ENCODE data around the gene IGSF8.
"Not testable (repeated sequence)": the region's sequence is repeated elsewhere in the genome, so short reads cannot be mapped to it uniquely, and the experiment has no call there.

Gene IGSF8

GRCh38 chr1:160127381-160127780 lies 29.0 kb upstream of the IGSF8 start:
- DNase-seq (ENCODE audit: low spot score) = no peak

GRCh38 chr1:160126342-160126741 lies 27.9 kb upstream of the IGSF8 start:
- DNase-seq (ENCODE audit: low spot score) = not testable (repeated sequence)

- DNase-seq (ENCODE audit: low spot score) = no peak
These were observed 27.3 kb upstream of the IGSF8 start for GRCh38 chr1:160125746-160126145.

GRCh38 chr1:160124705-160125478 lies 26.5 kb upstream of the IGSF8 start:
- no peak for DNase-seq (ENCODE audit: low spot score)

- DNase-seq (ENCODE audit: low spot score) = no peak
These were observed 25.3 kb upstream of the IGSF8 start for GRCh38 chr1:160123726-160124125.

GRCh38 chr1:160122978-160123495 lies 24.6 kb upstream of the IGSF8 start:
- no peak for DNase-seq (ENCODE audit: low spot score)

- no peak for DNase-seq (ENCODE audit: low spot score)
These were observed 23.0 kb upstream of the IGSF8 start for GRCh38 chr1:160121388-160121787.

- DNase-seq (ENCODE audit: low spot score) = no peak
These were observed 22.4 kb upstream of the IGSF8 start for GRCh38 chr1:160120797-160121196.

- DNase-seq (ENCODE audit: low spot score) = no peak
These were observed 20.5 kb upstream of the IGSF8 start for GRCh38 chr1:160118928-160119327.

- no peak for DNase-seq (ENCODE audit: low spot score)
These were observed 19.3 kb upstream of the IGSF8 start for GRCh38 chr1:160117709-160118183.

GRCh38 chr1:160117300-160117699 lies 18.9 kb upstream of the IGSF8 start:
- no peak for DNase-seq (ENCODE audit: low spot score)

GRCh38 chr1:160116283-160117147 lies 18.1 kb upstream of the IGSF8 start:
- no peak for DNase-seq (ENCODE audit: low spot score)

- no peak for DNase-seq (ENCODE audit: low spot score)
These were observed 17.3 kb upstream of the IGSF8 start, which contains the start of gene ATP1A2 for GRCh38 chr1:160115545-160116282. TSS of gene ATP1A2 (plus strand) at chr1:160115759. CDS start at chr1:160115862, 103 bp downstream.

- DNase-seq (ENCODE audit: low spot score) = no peak
These were observed 15.7 kb upstream of the IGSF8 start for GRCh38 chr1:160114085-160114484.

- no peak for DNase-seq (ENCODE audit: low spot score)
These were observed 15.0 kb upstream of the IGSF8 start for GRCh38 chr1:160113407-160113806.

GRCh38 chr1:160112357-160112756 lies 13.9 kb upstream of the IGSF8 start:
- no peak for DNase-seq (ENCODE audit: low spot score)

GRCh38 chr1:160111462-160111861 lies 13.0 kb upstream of the IGSF8 start:
- DNase-seq (ENCODE audit: low spot score) = not testable (repeated sequence)

- no peak for DNase-seq (ENCODE audit: low spot score)
These were observed 11.3 kb upstream of the IGSF8 start for GRCh38 chr1:160109686-160110085.

GRCh38 chr1:160108888-160109662 lies 10.7 kb upstream of the IGSF8 start:
- peak; percentile 32 for DNase-seq (ENCODE audit: low spot score)

GRCh38 chr1:160107512-160107911 lies 9.1 kb upstream of the IGSF8 start:
- no peak for DNase-seq (ENCODE audit: low spot score)

GRCh38 chr1:160105155-160105554 lies 6.7 kb upstream of the IGSF8 start:
- DNase-seq (ENCODE audit: low spot score) = no peak

All from CD4-positive, alpha-beta T cell treated with Interleukin-2 at 100 ng/mL for 4 hours (primary cell).